T-helper 2 cell treated with Interferon-gamma antibody and Interleukin-4, amounts not matched to agents 5 μg/mL and 100 μg/mL, for 36 hours (primary cell): ENCODE measurements around the gene SPINT2.
"Not testable (repeated sequence)": the region's sequence is repeated elsewhere in the genome, so short reads cannot be mapped to it uniquely, and the experiment has no call there.

Experiments
- DNase-seq: peaks from one replicate; pipeline ENCODE4 v3.0.0; 2021; ENCODE audit warnings: low spot score
- H3K27ac Mint-ChIP-seq: one replicate; pipeline ENCODE4 v1.8.0; 2021; ENCODE audit warnings: mild to moderate bottlenecking, mixed read lengths
- H3K27me3 Mint-ChIP-seq: one replicate; pipeline ENCODE4 v1.8.0; 2021; ENCODE audit warnings: low read depth, mixed read lengths
- H3K36me3 Mint-ChIP-seq: one replicate; pipeline ENCODE4 v1.8.0; 2021; ENCODE audit warnings: low read depth, mixed read lengths
- H3K4me1 Mint-ChIP-seq: one replicate; pipeline ENCODE4 v1.8.0; 2021; ENCODE audit warnings: low read depth, mixed read lengths
- H3K4me3 Mint-ChIP-seq: one replicate; pipeline ENCODE4 v1.8.0; 2022; ENCODE audit warnings: mild to moderate bottlenecking, moderate library complexity, mixed read lengths
- H3K9me3 Mint-ChIP-seq: one replicate; pipeline ENCODE4 v1.8.0; 2021; ENCODE audit warnings: mixed read lengths

The SPINT2 gene, protein sequence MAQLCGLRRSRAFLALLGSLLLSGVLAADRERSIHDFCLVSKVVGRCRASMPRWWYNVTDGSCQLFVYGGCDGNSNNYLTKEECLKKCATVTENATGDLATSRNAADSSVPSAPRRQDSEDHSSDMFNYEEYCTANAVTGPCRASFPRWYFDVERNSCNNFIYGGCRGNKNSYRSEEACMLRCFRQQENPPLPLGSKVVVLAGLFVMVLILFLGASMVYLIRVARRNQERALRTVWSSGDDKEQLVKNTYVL

DNA sequence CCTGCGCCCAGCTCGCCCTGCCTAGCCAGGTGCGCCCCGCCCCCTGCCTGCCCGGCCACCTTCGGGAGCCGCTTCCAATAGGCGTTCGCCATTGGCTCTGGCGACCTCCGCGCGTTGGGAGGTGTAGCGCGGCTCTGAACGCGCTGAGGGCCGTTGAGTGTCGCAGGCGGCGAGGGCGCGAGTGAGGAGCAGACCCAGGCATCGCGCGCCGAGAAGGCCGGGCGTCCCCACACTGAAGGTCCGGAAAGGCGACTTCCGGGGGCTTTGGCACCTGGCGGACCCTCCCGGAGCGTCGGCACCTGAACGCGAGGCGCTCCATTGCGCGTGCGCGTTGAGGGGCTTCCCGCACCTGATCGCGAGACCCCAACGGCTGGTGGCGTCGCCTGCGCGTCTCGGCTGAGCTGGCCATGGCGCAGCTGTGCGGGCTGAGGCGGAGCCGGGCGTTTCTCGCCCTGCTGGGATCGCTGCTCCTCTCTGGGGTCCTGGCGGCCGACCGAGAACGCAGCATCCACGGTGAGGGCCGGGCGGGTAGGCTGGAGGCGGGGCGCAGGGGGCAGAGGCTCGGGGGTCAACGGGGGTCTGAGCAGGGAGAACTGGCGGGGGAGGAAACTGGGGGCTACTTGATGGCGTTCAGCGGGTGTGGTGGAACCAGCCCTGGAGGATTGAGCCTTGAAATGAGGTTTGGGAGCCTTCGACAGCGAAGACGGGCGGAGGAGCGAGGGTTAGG lies at the start of gene SPINT2:
Gene SPINT2 (plus strand): TSS at position 88 of the 727 bp plus-strand sequence. CDS start 320 bp downstream, at position 408.
- Mint-ChIP-seq H3K36me3 (no peaks in the 10 kb centered on the region), H3K27ac (peak within 1 kb of the TSS; percentile 96), H3K4me1 (peaks cover 42% of the 10 kb centered on the region), H3K27me3 (no peaks in the 10 kb centered on the region), H3K9me3 (no peaks in the 10 kb centered on the region), H3K4me3 (peak within 1 kb of the TSS; percentile 93)
- no peak for DNase-seq

DNA sequence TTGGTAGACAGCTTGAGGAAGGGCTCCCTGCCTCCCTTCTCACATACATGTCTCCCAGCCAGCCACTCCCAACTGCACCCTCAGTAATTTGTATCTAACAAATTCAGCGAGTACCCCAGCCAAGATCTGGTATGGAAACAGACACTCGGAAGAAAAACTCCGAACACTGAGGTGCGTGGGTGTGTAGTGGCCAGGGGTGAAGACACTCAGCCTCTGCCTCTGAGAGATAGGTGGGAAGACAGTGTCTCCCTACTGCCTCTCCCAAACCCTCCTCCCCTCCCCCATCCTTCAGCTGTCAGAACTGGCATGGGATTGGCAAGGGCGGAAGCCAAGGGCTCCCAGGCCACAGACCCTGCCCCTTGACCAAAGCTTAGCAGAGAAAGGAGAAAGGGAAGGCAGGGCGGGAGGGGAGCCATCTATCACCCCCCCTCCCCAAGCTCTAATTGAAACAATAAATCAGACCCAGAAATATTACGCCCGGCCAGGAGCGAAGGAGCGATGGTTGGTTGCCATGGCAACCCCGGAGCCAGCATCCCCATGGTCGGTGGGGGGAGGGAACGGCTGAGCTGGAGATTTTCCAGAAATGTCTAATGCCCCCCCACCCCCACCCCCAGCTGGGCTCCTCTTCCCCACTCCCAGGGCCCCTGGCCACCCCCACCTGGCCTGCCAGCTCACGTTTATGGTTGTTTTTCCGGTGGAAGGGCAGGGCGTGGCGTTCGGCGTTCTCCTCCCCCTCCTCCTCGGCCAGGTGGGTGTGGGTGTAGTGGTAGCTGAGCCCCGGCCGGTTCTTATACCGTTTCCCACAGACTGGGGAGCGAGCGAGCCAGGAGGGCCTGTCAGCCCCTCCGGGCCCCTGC lies 47.4 kb upstream of the SPINT2 start:
- Mint-ChIP-seq H3K4me1 (peaks cover 8% of the 10 kb centered on the region), H3K4me3 (no peak overlapping the region), H3K27ac (no peak overlapping the region), H3K36me3 (peaks cover 3% of the 10 kb centered on the region), H3K9me3 (no peaks in the 10 kb centered on the region), H3K27me3 (peaks cover 27% of the 10 kb centered on the region)
- DNase-seq: no peak

DNA sequence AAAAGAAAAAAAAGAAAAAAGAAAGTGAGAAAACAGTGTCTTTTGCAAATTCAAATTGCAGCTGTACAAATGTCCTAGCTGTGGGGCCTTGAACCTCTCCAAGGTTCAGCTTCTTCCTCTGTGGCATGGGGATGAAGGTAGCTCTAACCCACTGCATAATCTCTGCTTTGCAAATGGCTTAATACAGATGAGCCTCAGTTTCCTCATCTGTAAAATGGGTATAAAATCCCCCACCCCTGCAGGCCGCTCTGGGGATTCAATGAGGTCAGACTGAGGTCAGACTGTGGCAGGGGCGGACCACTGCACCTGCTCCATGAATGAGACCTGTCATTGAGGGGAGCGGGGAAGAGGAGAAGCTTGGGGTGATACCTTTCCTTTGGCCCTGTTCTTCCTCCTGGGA lies 46.2 kb upstream of the SPINT2 start:
- H3K36me3 Mint-ChIP-seq: peaks cover 3% of the 10 kb centered on the region
- peaks cover 10% of the 10 kb centered on the region for H3K4me1 Mint-ChIP-seq
- H3K27ac Mint-ChIP-seq: no peak overlapping the region
- no peaks in the 10 kb centered on the region for H3K9me3 Mint-ChIP-seq
- H3K4me3 Mint-ChIP-seq: no peak overlapping the region
- H3K27me3 Mint-ChIP-seq: peaks cover 29% of the 10 kb centered on the region
- no peak for DNase-seq

DNA sequence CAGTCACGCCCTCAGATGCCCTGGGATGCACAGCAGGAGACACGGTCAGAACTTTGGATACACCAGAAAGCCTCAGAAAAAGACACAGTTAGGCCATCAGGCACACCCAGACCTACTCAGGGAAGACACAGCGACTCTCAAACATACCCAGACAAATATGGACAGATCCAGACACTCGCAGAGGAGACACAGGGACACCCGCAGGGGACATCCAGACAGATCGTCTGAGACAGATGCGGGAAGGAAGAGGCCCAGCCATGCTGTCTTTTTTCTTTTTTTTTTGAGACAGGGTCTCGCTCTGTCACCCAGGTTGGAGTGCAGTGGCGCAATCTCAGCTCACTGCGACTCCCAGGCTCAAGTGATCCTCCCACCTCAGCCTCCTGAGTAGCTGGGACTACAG lies 45.2 kb upstream of the SPINT2 start:
- no peak for DNase-seq
- no peaks in the 10 kb centered on the region for H3K9me3 Mint-ChIP-seq
- H3K4me1 Mint-ChIP-seq: peaks cover 7% of the 10 kb centered on the region
- H3K4me3 Mint-ChIP-seq: no peak overlapping the region
- H3K27ac Mint-ChIP-seq: no peak overlapping the region
- H3K27me3 Mint-ChIP-seq: peaks cover 30% of the 10 kb centered on the region
- H3K36me3 Mint-ChIP-seq: no peaks in the 10 kb centered on the region

DNA sequence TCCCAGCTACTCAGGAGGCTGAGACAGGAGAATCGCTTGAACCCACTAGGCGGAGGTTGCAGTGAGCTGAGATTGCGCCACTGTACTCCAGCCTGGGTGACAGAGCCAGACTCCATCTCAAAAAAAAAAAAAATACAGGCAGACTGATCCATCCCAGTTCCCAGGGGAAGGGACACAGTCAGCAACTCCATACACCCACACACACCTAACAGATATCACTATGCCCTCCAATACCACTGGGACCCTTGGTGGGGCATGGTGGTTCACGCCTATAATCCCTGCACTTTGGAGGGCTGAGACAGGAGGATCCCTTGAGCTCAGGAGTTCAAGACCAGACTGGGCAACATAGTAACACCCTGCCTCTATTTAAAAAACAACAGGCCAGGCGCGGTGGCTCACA lies 43.0 kb upstream of the SPINT2 start:
- H3K4me3 Mint-ChIP-seq: no peak overlapping the region
- DNase-seq: no peak
- H3K36me3 Mint-ChIP-seq: no peaks in the 10 kb centered on the region
- peaks cover 33% of the 10 kb centered on the region for H3K27me3 Mint-ChIP-seq
- peaks cover 9% of the 10 kb centered on the region for H3K4me1 Mint-ChIP-seq
- no peak overlapping the region for H3K27ac Mint-ChIP-seq
- no peaks in the 10 kb centered on the region for H3K9me3 Mint-ChIP-seq

DNA sequence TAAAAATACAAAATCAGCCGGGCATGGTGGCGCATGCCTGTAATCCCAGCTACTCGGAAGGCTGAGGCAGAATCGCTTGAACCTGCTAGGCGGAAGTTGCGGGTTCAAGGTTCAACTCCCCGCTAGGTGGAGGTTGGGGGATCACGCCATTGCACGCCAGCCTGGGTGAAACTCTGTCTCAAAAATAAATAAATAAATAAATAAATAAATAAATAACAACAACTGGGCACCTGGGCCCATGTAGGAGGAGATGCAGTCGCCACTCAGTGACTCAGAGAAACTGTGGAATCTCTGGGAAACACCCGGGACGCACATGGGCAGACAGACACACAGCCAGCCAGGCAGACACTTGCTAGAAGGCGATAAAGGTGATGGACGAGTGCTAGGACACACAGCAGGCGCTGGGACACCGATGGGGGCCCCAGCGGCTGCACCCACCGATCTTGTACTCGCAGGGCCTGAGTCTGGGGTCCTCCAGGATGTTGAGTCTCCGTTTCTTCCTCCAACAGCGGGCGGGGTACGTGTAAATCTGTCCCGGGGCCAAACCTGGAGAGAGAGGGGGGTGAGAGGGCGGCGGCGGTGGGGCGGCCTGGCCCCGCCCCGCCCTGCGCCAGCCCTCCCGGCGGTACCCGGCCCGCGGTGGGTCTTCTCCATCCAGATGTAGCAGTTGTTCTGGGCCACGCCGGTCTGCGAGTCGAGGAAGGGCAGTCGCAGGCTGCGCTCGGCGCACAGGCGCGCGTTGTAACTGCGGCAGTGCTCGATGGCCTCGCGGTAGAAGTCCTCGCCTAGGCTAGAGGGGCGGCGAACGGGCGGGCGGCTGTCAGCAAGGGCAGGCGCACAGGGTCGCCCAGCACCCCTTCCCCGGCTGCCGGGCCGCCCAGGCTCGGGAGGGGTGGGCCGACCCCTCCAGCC lies 42.2 kb upstream of the SPINT2 start:
- no peak overlapping the region for H3K4me3 Mint-ChIP-seq
- no peak overlapping the region for H3K27ac Mint-ChIP-seq
- H3K36me3 Mint-ChIP-seq: no peaks in the 10 kb centered on the region
- H3K4me1 Mint-ChIP-seq: peaks cover 9% of the 10 kb centered on the region
- H3K27me3 Mint-ChIP-seq: peaks cover 40% of the 10 kb centered on the region
- DNase-seq: no peak
- no peaks in the 10 kb centered on the region for H3K9me3 Mint-ChIP-seq

DNA sequence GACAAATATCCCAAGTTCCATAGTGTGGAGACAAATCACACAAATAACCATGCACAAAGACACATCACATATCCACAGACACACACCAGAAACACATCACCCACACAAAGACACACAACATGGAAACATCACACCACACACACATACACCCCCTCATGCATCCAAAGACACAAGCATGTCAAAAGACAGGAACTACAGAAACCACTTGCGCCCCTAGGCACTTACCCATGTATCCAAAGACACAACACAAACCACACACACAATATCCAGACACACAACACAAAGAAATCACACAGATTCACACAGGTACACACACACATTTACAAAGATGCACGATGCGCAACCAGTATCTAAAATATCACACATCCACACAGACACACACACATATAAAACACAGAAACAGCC lies 41.3 kb upstream of the SPINT2 start:
- peaks cover 11% of the 10 kb centered on the region for H3K4me1 Mint-ChIP-seq

DNA sequence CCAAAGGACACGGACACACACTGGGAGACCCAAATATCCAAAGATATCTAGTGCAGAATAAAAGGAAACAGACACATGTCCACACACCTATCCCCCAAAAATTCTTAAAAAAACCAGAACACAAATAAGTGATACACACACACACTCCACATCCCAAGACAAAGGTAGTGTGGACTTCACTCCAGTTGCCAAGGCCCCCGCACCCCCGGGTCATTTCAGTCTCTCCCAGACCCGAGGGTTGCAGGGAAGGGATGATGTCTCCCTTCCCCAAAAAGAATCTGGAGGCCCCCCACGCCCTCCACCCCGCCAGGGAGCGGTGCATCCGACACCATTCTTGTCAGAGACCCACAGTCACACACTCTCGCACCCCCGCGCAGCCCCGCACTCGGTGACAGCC lies 40.8 kb upstream of the SPINT2 start:
- DNase-seq: no peak
- Mint-ChIP-seq H3K4me3 (peak overlapping the region; percentile 31), H3K27me3 (peaks cover 51% of the 10 kb centered on the region), H3K9me3 (no peaks in the 10 kb centered on the region), H3K27ac (no peak overlapping the region), H3K4me1 (peaks cover 11% of the 10 kb centered on the region), H3K36me3 (no peaks in the 10 kb centered on the region)

More for the DNA sequence above, 41.3 kb upstream of the SPINT2 start:
- Mint-ChIP-seq H3K36me3 (no peaks in the 10 kb centered on the region), H3K27me3 (peaks cover 49% of the 10 kb centered on the region), H3K4me3 (peak overlapping the region; percentile 31), H3K27ac (no peak overlapping the region), H3K9me3 (no peaks in the 10 kb centered on the region)
- DNase-seq: no peak

DNA sequence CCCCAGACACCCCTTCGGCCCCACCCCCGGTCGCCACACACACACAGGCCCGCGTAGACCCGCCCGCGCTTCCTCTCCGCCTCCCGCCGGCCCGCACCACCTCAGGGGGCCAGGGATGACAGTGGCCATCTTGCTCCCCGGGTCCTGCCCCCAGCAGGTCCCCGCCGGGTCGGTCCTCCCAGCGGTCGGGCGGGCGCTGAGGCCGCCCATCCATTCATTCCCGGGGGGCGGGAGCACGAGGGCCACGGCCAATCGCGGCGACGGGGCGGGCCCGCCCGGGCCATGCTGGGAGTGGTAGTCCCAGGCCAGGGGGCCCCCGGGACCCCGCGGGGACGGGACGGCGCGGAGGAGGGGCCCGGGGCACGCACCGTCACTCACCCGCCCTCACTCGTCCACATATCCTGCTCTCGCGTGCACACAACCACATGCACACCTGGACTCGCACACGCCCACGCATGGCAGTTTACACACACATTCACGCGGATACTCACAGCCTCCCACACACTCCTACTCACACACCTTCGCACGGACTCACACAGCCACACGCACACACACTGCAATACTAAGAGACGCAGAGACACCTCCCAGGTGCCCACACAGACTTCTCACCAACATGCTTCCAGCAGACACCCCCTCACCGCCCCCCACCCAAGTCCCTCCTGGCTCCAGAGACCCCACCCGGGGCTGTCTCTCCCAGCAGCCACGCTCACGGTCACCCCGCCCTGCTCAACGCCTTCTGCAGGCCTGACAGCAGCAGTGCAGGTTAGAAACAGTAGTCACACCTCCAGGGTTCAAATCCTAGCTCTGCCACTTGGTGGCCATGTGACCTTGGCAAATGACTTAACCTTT lies 40.1 kb upstream of the SPINT2 start, which contains the start of gene DPF1:
Gene DPF1 (minus strand): TSS at position 209 of the 849 bp plus-strand sequence. CDS start 80 bp downstream, at position 129.
- DNase-seq: peak; percentile 67
- peaks cover 55% of the 10 kb centered on the region for H3K27me3 Mint-ChIP-seq
- peaks cover 11% of the 10 kb centered on the region for H3K4me1 Mint-ChIP-seq
- H3K36me3 Mint-ChIP-seq: no peaks in the 10 kb centered on the region
- peak within 1 kb of the TSS; percentile 86 for H3K4me3 Mint-ChIP-seq
- peak within 1 kb of the TSS; percentile 41 for H3K27ac Mint-ChIP-seq
- H3K9me3 Mint-ChIP-seq: no peaks in the 10 kb centered on the region

DNA sequence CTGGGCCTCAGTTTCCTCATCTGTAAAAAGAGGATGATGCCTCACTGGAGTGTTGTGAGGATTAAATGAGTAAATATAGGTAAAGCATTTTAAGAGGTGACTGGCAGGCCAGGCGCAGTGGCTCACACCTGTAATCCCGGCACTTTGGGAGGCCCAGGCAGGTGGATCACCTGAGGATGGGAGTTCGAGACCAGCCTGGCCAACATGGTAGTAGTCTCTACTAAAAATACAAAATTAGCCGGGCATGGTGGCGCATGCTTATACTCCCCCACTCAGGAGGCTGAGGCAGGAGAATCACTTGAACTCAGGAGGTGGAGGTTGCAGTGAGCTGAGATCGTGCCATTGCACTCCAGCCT lies 39.5 kb upstream of the SPINT2 start:
- H3K9me3 Mint-ChIP-seq, H3K36me3 Mint-ChIP-seq, H3K27ac Mint-ChIP-seq, H3K4me3 Mint-ChIP-seq, DNase-seq: not testable (repeated sequence)
- Mint-ChIP-seq H3K4me1 (peaks cover 12% of the 10 kb centered on the region), H3K27me3 (peaks cover 57% of the 10 kb centered on the region)

DNA sequence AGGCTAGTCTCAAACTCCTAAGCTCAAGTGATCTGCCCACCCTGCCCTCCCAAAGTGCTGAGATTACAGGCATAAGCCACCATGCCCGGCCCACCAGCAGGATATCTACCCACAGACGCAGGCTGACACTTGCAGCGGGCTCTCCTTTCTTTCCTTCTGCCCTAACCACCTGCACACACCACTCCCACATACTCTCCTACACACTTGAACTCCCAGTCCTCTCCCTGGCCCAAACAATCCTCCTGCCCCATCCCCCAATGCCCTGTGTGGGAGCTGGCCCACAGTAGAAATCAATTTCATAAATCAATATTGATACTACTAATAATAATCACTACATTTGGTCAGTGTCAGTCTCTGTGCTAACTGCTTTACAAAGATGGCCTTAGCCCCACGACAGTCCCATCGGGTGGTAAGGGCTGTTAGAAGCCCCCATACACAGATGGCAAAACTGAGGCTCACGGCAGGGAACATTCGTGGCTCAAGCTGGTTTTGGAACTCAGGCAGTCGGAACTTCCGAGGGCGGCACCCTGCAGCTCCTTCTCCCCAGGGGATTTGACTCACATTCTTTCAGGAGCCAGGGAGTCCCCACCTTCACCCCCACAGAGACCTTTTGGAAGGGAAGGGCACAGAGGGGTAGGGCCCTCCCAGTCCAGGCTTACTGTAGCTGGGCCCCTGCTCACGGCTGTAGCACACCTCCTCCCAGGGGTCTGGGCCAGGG lies 36.9 kb upstream of the SPINT2 start:
- no peaks in the 10 kb centered on the region for H3K9me3 Mint-ChIP-seq
- no peaks in the 10 kb centered on the region for H3K36me3 Mint-ChIP-seq
- peaks cover 14% of the 10 kb centered on the region for H3K4me1 Mint-ChIP-seq
- peaks cover 60% of the 10 kb centered on the region for H3K27me3 Mint-ChIP-seq
- DNase-seq: no peak
- H3K4me3 Mint-ChIP-seq: peak overlapping the region; percentile 41
- H3K27ac Mint-ChIP-seq: no peak overlapping the region

DNA sequence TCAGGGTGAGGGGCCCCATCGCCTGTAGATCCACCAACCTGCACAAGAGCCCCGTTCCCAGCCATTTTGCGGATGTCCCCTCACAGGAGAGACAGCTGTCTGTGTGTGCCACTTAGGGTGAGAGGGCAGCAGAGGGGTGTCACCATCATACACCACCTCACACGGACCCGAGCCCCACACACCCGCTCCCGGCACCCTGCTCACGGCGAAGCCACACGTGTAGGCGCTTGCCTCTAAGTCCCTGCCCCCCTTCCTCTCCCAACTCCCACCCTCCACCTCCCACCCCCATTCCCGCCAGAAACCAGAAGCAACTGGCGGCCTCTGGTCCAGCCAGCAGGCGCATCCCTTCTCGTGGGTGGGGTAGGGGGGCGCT lies 36.4 kb upstream of the SPINT2 start:
- Mint-ChIP-seq H3K36me3 (no peaks in the 10 kb centered on the region), H3K9me3 (no peaks in the 10 kb centered on the region), H3K27me3 (peaks cover 57% of the 10 kb centered on the region), H3K27ac (no peak overlapping the region), H3K4me3 (peak overlapping the region; percentile 41), H3K4me1 (peaks cover 14% of the 10 kb centered on the region)
- no peak for DNase-seq
